ENCODE data around the gene SGO1. TPM values are rescaled to one million over a fixed set of nuclear protein-coding genes. Genes with fewer than 3 reads are reported as not detected.

Gene SGO1
- total RNA-seq, 1 donor from 2014 or later = 22.1 TPM

Other genes with a start within 250 kb of the SGO1 start
- 60.6 and 61.0 TPM in 2 replicates for gene RAB5A, start 239.1 kb downstream of the SGO1 start, total RNA-seq
- gene PP2D1, start 173.9 kb downstream of the SGO1 start, total RNA-seq = not detected in 2 replicates
- gene KAT2B, start 145.8 kb downstream of the SGO1 start, total RNA-seq = 146 and 161 TPM in 2 replicates